GM18873 (cell line): ENCODE results near the gene FATE1.

Experiments used
- ATAC-seq: cut with Tn5 transposase; IDR thresholded peaks from one replicate; pipeline ENCODE4 v1.9.1; 2021; ENCODE audit warnings: mild to moderate bottlenecking, moderate library complexity, moderate number of reproducible peaks; ENCODE audit not compliant: unreplicated experiment, low FRiP score

The FATE1 gene

GRCh38 chrX:151703487-151703886, 12.3 kb upstream of the FATE1 start:
- no peak for ATAC-seq

- no peak for ATAC-seq
Observed at GRCh38 chrX:151704041-151704663, 11.7 kb upstream of the FATE1 start.

GRCh38 chrX:151708821-151709220, 7.0 kb upstream of the FATE1 start:
- no peak for ATAC-seq

GRCh38 chrX:151710457-151710856, 5.4 kb upstream of the FATE1 start:
- ATAC-seq, result no peak

- no peak for ATAC-seq
Observed at GRCh38 chrX:151711154-151711553, 4.7 kb upstream of the FATE1 start.

GRCh38 chrX:151711787-151712186, 4.0 kb upstream of the FATE1 start:
- no peak for ATAC-seq

GRCh38 chrX:151712253-151712652, 3.6 kb upstream of the FATE1 start:
- ATAC-seq, result no peak

GRCh38 chrX:151713849-151714248, 2.0 kb upstream of the FATE1 start:
- ATAC-seq, result no peak

GRCh38 chrX:151714362-151714761, 1.5 kb upstream of the FATE1 start:
- no peak for ATAC-seq

GRCh38 chrX:151722241-151722846, 6.5 kb downstream of the FATE1 start:
- no peak for ATAC-seq

GRCh38 chrX:151723156-151723760, 7.4 kb downstream of the FATE1 start:
- ATAC-seq, result no peak

GRCh38 chrX:151724563-151725337, 8.9 kb downstream of the FATE1 start:
- no peak for ATAC-seq

- ATAC-seq, result no peak
Observed at GRCh38 chrX:151725338-151725614, 9.4 kb downstream of the FATE1 start.

GRCh38 chrX:151726751-151727150, 10.9 kb downstream of the FATE1 start:
- no peak for ATAC-seq

GRCh38 chrX:151727346-151727745, 11.5 kb downstream of the FATE1 start:
- ATAC-seq, result no peak

- no peak for ATAC-seq
Observed at GRCh38 chrX:151729056-151729725, 13.4 kb downstream of the FATE1 start.

- no peak for ATAC-seq
Observed at GRCh38 chrX:151734446-151734845, 18.6 kb downstream of the FATE1 start, which contains the start of gene CNGA2. Gene CNGA2 (plus strand): TSS chrX:151734746. CDS start chrX:151738484, 3,738 bp downstream.

GRCh38 chrX:151735219-151735618, 19.4 kb downstream of the FATE1 start:
- ATAC-seq, result no peak

- no peak for ATAC-seq
Observed at GRCh38 chrX:151736685-151737084, 20.9 kb downstream of the FATE1 start.

- no peak for ATAC-seq
Observed at GRCh38 chrX:151737494-151737893, 21.7 kb downstream of the FATE1 start.

- no peak for ATAC-seq
Observed at GRCh38 chrX:151738751-151739150, 22.9 kb downstream of the FATE1 start.
